ENCODE data around the gene FUNDC2.
A peak's percentile ranks its signal among the peaks of the same experiment; 100 is the strongest.

Gene FUNDC2

GRCh38 chrX:155031657-155032056 is 5.0 kb downstream of the FUNDC2 start:
- TF ChIP-seq CTCF (IDR thresholded peaks at IDR 0.05): no peak

GRCh38 chrX:155035688-155036087 is 9.0 kb downstream of the FUNDC2 start:
- TF ChIP-seq CTCF (IDR thresholded peaks at IDR 0.05): no peak

- no peak for TF ChIP-seq CTCF (IDR thresholded peaks at IDR 0.05)
Measured at GRCh38 chrX:155046129-155046810, 19.6 kb downstream of the FUNDC2 start.

- no peak for TF ChIP-seq CTCF (IDR thresholded peaks at IDR 0.05)
Measured at GRCh38 chrX:155046811-155047528, 20.3 kb downstream of the FUNDC2 start.

GRCh38 chrX:155048977-155049619 is 22.5 kb downstream of the FUNDC2 start:
- peak; percentile 59 for TF ChIP-seq CTCF (IDR thresholded peaks at IDR 0.05)

GRCh38 chrX:155052738-155053498 is 26.3 kb downstream of the FUNDC2 start:
- no peak for TF ChIP-seq CTCF (IDR thresholded peaks at IDR 0.05)

GRCh38 chrX:155053656-155054055 is 27.0 kb downstream of the FUNDC2 start:
- no peak for TF ChIP-seq CTCF (IDR thresholded peaks at IDR 0.05)

All from LNCAP (cell line).